ENCODE results near the gene RXFP3.

RXFP3 gene

DNA sequence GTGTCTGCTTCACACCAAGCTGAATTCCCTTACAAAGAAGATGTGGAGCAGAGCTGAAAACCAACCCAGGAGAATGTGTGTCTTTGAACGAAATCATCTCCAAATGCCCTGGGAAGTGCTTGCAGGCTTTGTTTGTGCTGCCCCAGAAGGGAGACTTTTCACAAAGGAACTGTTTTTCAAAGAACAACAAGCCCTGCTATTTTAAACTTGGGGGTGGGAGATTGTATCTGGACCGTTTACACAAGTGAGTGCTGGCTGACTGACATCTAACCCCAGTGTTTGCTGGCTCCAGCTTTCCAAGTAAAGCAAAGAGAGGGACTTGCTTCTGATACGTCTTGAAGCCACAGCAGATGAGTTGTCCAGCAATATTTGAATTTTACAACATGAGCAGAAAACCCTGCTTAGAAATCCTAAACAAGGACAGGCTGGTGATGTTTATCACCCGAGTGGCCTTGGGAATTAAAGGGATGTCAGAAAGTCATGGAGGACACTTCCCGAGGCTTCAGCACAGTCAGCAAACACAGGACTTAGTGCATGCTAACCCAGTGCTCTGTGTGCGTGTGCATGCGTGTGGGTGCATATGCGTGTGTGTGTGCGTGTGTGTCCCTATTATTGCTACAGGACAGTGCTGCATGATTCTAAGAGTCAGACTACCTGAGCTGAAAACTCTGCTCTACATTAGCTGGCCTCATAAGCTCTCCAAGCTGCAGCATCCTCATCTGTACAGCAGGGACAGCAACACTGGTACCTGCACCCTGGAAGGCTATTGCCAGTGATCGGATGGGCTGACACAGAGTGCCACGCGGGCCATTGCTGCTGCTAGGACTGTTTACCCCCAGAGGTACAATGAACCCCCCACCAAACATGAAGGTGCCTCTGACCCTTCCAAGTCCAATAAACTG is 45.8 kb upstream of the RXFP3 start:
- ChIA-PET CTCF (interaction anchor here (0.6 to 1.1 kb wide), 2 partner anchors 24 to 454 kb away, joined by 3 read pairs; no protein-coding TSS in a partner anchor), POLR2A (no interaction called here)
- TF ChIP-seq ZNF202 (tag by site-specific recombination; IDR thresholded peaks at IDR 0.05; ENCODE audit: borderline replicate concordance) (no peak), ZBTB6 (tag by site-specific recombination; IDR thresholded peaks at IDR 0.05) (no peak), HOXA7 (CRISPR knock-in tag; IDR thresholded peaks at IDR 0.05; ENCODE audit: borderline replicate concordance) (no peak), SALL2 (tag by site-specific recombination; IDR thresholded peaks at IDR 0.05; ENCODE audit: borderline replicate concordance) (no peak)
- TF ChIP-seq, protein P1, sequence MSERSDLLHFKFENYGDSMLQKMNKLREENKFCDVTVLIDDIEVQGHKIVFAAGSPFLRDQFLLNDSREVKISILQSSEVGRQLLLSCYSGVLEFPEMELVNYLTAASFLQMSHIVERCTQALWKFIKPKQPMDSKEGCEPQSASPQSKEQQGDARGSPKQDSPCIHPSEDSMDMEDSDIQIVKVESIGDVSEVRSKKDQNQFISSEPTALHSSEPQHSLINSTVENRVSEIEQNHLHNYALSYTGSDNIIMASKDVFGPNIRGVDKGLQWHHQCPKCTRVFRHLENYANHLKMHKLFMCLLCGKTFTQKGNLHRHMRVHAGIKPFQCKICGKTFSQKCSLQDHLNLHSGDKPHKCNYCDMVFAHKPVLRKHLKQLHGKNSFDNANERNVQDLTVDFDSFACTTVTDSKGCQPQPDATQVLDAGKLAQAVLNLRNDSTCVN (tag by site-specific recombination; optimal IDR thresholded peaks at IDR 0.05) = no peak
- TF ChIP-seq, protein P2, sequence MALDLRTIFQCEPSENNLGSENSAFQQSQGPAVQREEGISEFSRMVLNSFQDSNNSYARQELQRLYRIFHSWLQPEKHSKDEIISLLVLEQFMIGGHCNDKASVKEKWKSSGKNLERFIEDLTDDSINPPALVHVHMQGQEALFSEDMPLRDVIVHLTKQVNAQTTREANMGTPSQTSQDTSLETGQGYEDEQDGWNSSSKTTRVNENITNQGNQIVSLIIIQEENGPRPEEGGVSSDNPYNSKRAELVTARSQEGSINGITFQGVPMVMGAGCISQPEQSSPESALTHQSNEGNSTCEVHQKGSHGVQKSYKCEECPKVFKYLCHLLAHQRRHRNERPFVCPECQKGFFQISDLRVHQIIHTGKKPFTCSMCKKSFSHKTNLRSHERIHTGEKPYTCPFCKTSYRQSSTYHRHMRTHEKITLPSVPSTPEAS (tag by site-specific recombination; IDR thresholded peaks at IDR 0.05) = no peak
- TF ChIP-seq, protein P3, sequence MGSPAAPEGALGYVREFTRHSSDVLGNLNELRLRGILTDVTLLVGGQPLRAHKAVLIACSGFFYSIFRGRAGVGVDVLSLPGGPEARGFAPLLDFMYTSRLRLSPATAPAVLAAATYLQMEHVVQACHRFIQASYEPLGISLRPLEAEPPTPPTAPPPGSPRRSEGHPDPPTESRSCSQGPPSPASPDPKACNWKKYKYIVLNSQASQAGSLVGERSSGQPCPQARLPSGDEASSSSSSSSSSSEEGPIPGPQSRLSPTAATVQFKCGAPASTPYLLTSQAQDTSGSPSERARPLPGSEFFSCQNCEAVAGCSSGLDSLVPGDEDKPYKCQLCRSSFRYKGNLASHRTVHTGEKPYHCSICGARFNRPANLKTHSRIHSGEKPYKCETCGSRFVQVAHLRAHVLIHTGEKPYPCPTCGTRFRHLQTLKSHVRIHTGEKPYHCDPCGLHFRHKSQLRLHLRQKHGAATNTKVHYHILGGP (tag by site-specific recombination; IDR thresholded peaks at IDR 0.05) = no peak
- no peaks in the 10 kb centered on the region for H3K36me3 ChIP-seq (ENCODE audit: control insufficient read depth in 2 of 2, insufficient read depth in 1 of 2, low read length in 2 of 2)
- peaks cover 3% of the 10 kb centered on the region; the same call in 1 of the 2 replicates for H3K4me1 ChIP-seq (ENCODE audit: control insufficient read depth, insufficient read depth, low read length)
- no peaks in the 10 kb centered on the region for H3K9me3 ChIP-seq (ENCODE audit: control insufficient read depth, insufficient read depth, low read depth, low read length)
- no peak overlapping the region for H3K4me3 ChIP-seq (ENCODE audit: low read depth, low read length)
- no peak overlapping the region for H3K27ac ChIP-seq (ENCODE audit: extremely low read depth, low read depth, low read length)

GRCh38 chr5:33891446-33891787 is 44.8 kb upstream of the RXFP3 start:
- TF ChIP-seq ZNF629 (tag by site-specific recombination; IDR thresholded peaks at IDR 0.05) (no peak), KLF7 (tag by site-specific recombination; IDR thresholded peaks at IDR 0.05; ENCODE audit: borderline replicate concordance) (no peak), ZNF623 (tag by site-specific recombination; IDR thresholded peaks at IDR 0.05) (no peak), ZBTB1 (tag by site-specific recombination; IDR thresholded peaks at IDR 0.05) (no peak), OVOL3 (tag by site-specific recombination; IDR thresholded peaks at IDR 0.05) (no peak), ZSCAN18 (tag by site-specific recombination; IDR thresholded peaks at IDR 0.05) (no peak), ZBTB10 (tag by site-specific recombination; IDR thresholded peaks at IDR 0.05) (no peak), ZNF548 (tag by site-specific recombination; IDR thresholded peaks at IDR 0.05) (no peak), BCL11A (tag by site-specific recombination; IDR thresholded peaks at IDR 0.05; ENCODE audit: low read depth) (no peak), ZNF621 (tag by site-specific recombination; IDR thresholded peaks at IDR 0.05) (no peak), ZNF404 (tag by site-specific recombination; IDR thresholded peaks at IDR 0.05) (no peak)
- TF ChIP-seq, protein P4, sequence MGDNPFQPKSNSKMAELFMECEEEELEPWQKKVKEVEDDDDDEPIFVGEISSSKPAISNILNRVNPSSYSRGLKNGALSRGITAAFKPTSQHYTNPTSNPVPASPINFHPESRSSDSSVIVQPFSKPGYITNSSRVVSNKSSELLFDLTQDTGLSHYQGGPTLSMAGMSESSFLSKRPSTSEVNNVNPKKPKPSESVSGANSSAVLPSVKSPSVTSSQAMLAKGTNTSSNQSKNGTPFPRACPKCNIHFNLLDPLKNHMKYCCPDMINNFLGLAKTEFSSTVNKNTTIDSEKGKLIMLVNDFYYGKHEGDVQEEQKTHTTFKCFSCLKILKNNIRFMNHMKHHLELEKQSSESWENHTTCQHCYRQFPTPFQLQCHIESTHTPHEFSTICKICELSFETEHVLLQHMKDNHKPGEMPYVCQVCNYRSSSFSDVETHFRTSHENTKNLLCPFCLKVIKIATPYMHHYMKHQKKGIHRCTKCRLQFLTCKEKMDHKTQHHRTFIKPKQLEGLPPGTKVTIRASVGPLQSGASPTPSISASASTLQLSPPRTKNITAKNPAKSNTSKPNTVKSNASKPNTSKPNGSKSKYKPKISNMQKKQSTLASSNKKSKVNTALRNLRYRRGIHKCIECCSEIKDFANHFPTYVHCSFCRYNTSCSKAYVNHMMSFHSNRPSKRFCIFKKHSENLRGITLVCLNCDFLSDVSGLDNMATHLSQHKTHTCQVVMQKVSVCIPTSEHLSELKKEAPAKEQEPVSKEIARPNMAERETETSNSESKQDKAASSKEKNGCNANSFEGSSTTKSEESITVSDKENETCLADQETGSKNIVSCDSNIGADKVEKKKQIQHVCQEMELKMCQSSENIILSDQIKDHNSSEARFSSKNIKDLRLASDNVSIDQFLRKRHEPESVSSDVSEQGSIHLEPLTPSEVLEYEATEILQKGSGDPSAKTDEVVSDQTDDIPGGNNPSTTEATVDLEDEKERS (tag by site-specific recombination; IDR thresholded peaks at IDR 0.05) = no peak
- no peak overlapping the region for H3K27ac ChIP-seq (ENCODE audit: extremely low read depth, low read depth, low read length)
- ChIA-PET CTCF (interaction anchor here (0.6 kb wide), 1 partner anchor 23 kb away, joined by 3 read pairs; no protein-coding TSS in a partner anchor), POLR2A (no interaction called here)
- peak overlapping the region; percentile 25; the same call in 1 of the 2 replicates for H3K4me3 ChIP-seq (ENCODE audit: low read depth, low read length)
- peaks cover 3% of the 10 kb centered on the region; the same call in 1 of the 2 replicates for H3K4me1 ChIP-seq (ENCODE audit: control insufficient read depth, insufficient read depth, low read length)
- no peaks in the 10 kb centered on the region for H3K36me3 ChIP-seq (ENCODE audit: control insufficient read depth in 2 of 2, insufficient read depth in 1 of 2, low read length in 2 of 2)
- H3K9me3 ChIP-seq (ENCODE audit: control insufficient read depth, insufficient read depth, low read depth, low read length) = no peaks in the 10 kb centered on the region
